Astrocyte of the cerebellum (primary cell): ENCODE results near the gene SUFU.
A peak's percentile ranks its signal among the peaks of the same experiment; 100 is the strongest.

Source experiments
- DNase-seq: peaks from one replicate; pipeline ENCODE4 v3.0.0-alpha.2; 2011; ENCODE audit warnings: low read depth
- H3K4me3 ChIP-seq: 2 replicates; pipeline ENCODE4 v1.5.1; 2011; ENCODE audit warnings: mild to moderate bottlenecking, low read depth, low read length, moderate library complexity
- CTCF ChIP-seq: IDR thresholded peaks from 2 replicates; pipeline ENCODE4 v1.5.1; 2012; ENCODE audit warnings: low read length, low read depth, moderate library complexity, mild to moderate bottlenecking; ENCODE audit errors: missing control alignments
- in situ Hi-C: cut with HindIII; loops from 2 replicates; pipeline ENCODE4 v1.10.0; 2017; ENCODE audit warnings: low sequenced_read_pairs

The SUFU gene

GRCh38 chr10:102578782-102579181, 75.0 kb downstream of the SUFU start:
- in situ Hi-C loops, result loop anchor here (5.0 kb wide), 1 partner anchor 56 kb away; no protein-coding TSS in a partner anchor
- TF ChIP-seq CTCF, result no peak
- no peak for DNase-seq
- H3K4me3 ChIP-seq, result no peak overlapping the region

- TF ChIP-seq CTCF, result no peak
- no peak for DNase-seq
- in situ Hi-C loops, result loop anchor here (5.0 kb wide), 1 partner anchor 57 kb away; no protein-coding TSS in a partner anchor
- no peak overlapping the region for H3K4me3 ChIP-seq
Measured at GRCh38 chr10:102579328-102579727, 75.6 kb downstream of the SUFU start.

- TF ChIP-seq CTCF, result no peak
- no peak overlapping the region for H3K4me3 ChIP-seq
- DNase-seq, result no peak
- in situ Hi-C loops, result no loop called here
Measured at GRCh38 chr10:102580230-102580629, 76.5 kb downstream of the SUFU start.

- in situ Hi-C loops, result no loop called here
- TF ChIP-seq CTCF, result no peak
- no peak overlapping the region for H3K4me3 ChIP-seq
- DNase-seq, result no peak
Measured at GRCh38 chr10:102581401-102581800, 77.6 kb downstream of the SUFU start.

GRCh38 chr10:102581981-102582580, 78.3 kb downstream of the SUFU start:
- DNase-seq, result no peak
- H3K4me3 ChIP-seq, result no peak overlapping the region
- in situ Hi-C loops, result no loop called here
- no peak for TF ChIP-seq CTCF

- no peak overlapping the region for H3K4me3 ChIP-seq
- in situ Hi-C loops, result no loop called here
- peak; percentile 85 for TF ChIP-seq CTCF
- DNase-seq, result peak; percentile 88
Measured at GRCh38 chr10:102583435-102584417, 80.0 kb downstream of the SUFU start.
